Neural cell (in vitro differentiated cells): ENCODE results near the gene KIF6. TPM values are rescaled to one million over a fixed set of nuclear protein-coding genes. Genes with fewer than 3 reads are reported as not detected.

Experiments
- H2AFZ ChIP-seq: fragments of 200-600, 300-800 bp; sonication (generic), shearing (Covaris generic); 2 replicates; pipeline ENCODE4 v1.6.0; 2014; ENCODE audit warnings: low read depth, mild to moderate bottlenecking, antibody characterized with exemption, low read length, moderate library complexity
- H3F3A ChIP-seq: fragments of 200-600 bp; shearing (Covaris generic); 2 replicates; pipeline ENCODE4 v1.6.1; 2016; ENCODE audit warnings: mild to moderate bottlenecking, moderate library complexity, mixed read lengths, antibody characterized with exemption, low read length; ENCODE audit not compliant: insufficient read depth, poor library complexity, severe bottlenecking
- H3K27ac ChIP-seq: fragments of 200-600, 300-800 bp; sonication (generic), shearing (Covaris generic); 2 replicates; pipeline ENCODE4 v1.5.1; 2014; ENCODE audit warnings: mild to moderate bottlenecking, low read length, moderate library complexity
- H3K27me3 ChIP-seq: fragments of 300-800, 200-600 bp; sonication (generic), shearing (Covaris generic); 2 replicates; pipeline ENCODE4 v1.6.0; 2014; ENCODE audit warnings: mild to moderate bottlenecking, low read depth, low read length, moderate library complexity; ENCODE audit not compliant: insufficient read depth
- H3K36me3 ChIP-seq: fragments of 300-800, 200-600 bp; sonication (generic), shearing (Covaris generic); 2 replicates; pipeline ENCODE4 v1.5.1; 2014; ENCODE audit warnings: mild to moderate bottlenecking, antibody characterized with exemption, low read length, moderate library complexity; ENCODE audit not compliant: insufficient read depth
- H3K4me2 ChIP-seq: fragments of 300-800, 200-600 bp; sonication (generic), shearing (Covaris generic); 2 replicates; pipeline ENCODE4 v1.6.0; 2014; ENCODE audit warnings: mild to moderate bottlenecking, low read length
- H3K4me3 ChIP-seq: fragments of 300-800, 200-600 bp; sonication (generic), shearing (Covaris generic); 2 replicates; pipeline ENCODE4 v1.5.1; 2014; ENCODE audit warnings: mild to moderate bottlenecking, low read length, moderate library complexity
- H3K79me2 ChIP-seq: fragments of 200-600 bp; shearing (Covaris generic); replicated peaks from 2 replicates; pipeline ENCODE4 v1.6.0; 2014; ENCODE audit warnings: mild to moderate bottlenecking, low read length, moderate library complexity; ENCODE audit not compliant: insufficient read depth
- H3K9ac ChIP-seq: fragments of 300-800, 200-600 bp; sonication (generic), shearing (Covaris generic); 2 replicates; pipeline ENCODE4 v1.6.1; 2016; ENCODE audit warnings: mild to moderate bottlenecking, low read length, mixed read lengths
- H3K9me2 ChIP-seq: fragments of 200-600 bp; shearing (Covaris generic); 2 replicates; pipeline ENCODE4 v1.6.1; 2016; ENCODE audit warnings: mild to moderate bottlenecking, low read length, mixed read lengths; ENCODE audit not compliant: insufficient read depth
- H3K9me3 ChIP-seq: fragments of 200-600, 300-800 bp; sonication (generic), shearing (Covaris generic); 2 replicates; pipeline ENCODE4 v1.6.1; 2016; ENCODE audit warnings: mild to moderate bottlenecking, mixed run types, low read length, moderate library complexity, mixed read lengths
- H4K20me1 ChIP-seq: fragments of 200-600 bp; shearing (Covaris generic); 2 replicates; pipeline ENCODE4 v1.6.1; 2016; ENCODE audit warnings: mild to moderate bottlenecking, mixed run types; ENCODE audit not compliant: insufficient read depth
- EP300 ChIP-seq: fragments of 450-650 bp; conservative IDR thresholded peaks from 2 replicates; pipeline ENCODE4 v1.6.1; 2014; ENCODE audit warnings: antibody characterized with exemption, mild to moderate bottlenecking, moderate library complexity; ENCODE audit not compliant: poor library complexity, severe bottlenecking
- EZH2 ChIP-seq: fragments of 200-600, 300-800 bp; shearing (Covaris generic), sonication (generic); IDR thresholded peaks from 2 replicates; pipeline ENCODE4 v1.6.1; 2014; ENCODE audit warnings: antibody characterized with exemption, low read length, borderline replicate concordance, mild to moderate bottlenecking; ENCODE audit not compliant: insufficient read depth, poor library complexity, severe bottlenecking
- MXI1 ChIP-seq: fragments of 450-650 bp; conservative IDR thresholded peaks from 2 replicates; pipeline ENCODE4 v1.6.1; 2014; ENCODE audit warnings: antibody characterized with exemption, mild to moderate bottlenecking; ENCODE audit not compliant: poor library complexity, severe bottlenecking
- POLR2AphosphoS5 ChIP-seq: IDR thresholded peaks from 2 replicates; pipeline ENCODE4 v1.6.1; 2012
- RAD21 ChIP-seq: fragments of 450-650 bp; conservative IDR thresholded peaks from 2 replicates; pipeline ENCODE4 v1.6.1; 2014; ENCODE audit warnings: antibody characterized with exemption, mild to moderate bottlenecking, moderate library complexity
- SMC3 ChIP-seq: fragments of 450-650 bp; conservative IDR thresholded peaks from 2 replicates; pipeline ENCODE4 v1.6.1; 2014; ENCODE audit warnings: antibody characterized with exemption, mild to moderate bottlenecking, moderate library complexity; ENCODE audit not compliant: poor library complexity
- TAF1 ChIP-seq: IDR thresholded peaks from 2 replicates; pipeline ENCODE4 v1.6.1; 2012; ENCODE audit warnings: low read depth
- polyA plus RNA-seq: library from polyadenylated mRNA; depleted of rRNA; stranded (reverse); fragments of >200 nt; gene quantifications from 2 replicates; pipeline ENCODE4 v1.2.3, GENCODE V29; 2014
- TF ChIP-seq, protein P1 (sequence below): IDR thresholded peaks from 2 replicates; pipeline ENCODE4 v1.6.1; 2012; ENCODE audit warnings: borderline replicate concordance
- TF ChIP-seq, protein P2 (sequence below): fragments of 450-650 bp; IDR thresholded peaks from 2 replicates; pipeline ENCODE4 v1.5.1; 2014; ENCODE audit warnings: antibody characterized with exemption, mild to moderate bottlenecking, moderate library complexity; ENCODE audit not compliant: poor library complexity, severe bottlenecking

Gene KIF6
- polyA plus RNA-seq, 1 donor from 2014 or later = 2.1 TPM

DNA sequence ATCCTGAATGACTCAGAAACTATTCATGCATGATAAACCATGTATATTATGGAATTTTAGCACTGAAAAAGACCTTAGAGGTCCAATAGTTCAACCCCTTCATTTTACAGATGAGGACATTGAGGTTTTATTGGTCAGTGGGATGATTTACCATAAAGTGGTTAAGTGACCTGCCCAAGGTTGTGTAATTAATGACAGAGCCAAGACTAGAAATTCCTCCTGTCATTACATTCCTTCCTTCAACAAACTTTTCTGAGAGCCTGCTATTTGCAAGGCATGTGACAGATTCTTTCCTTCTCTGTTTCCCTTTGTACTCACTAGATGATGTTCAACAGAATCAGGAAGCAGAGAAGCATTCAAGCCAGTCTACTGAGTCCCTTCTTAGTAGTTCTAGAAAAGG, 232.0 kb downstream of the KIF6 start:
- Histone ChIP-seq H3K9ac (no peak overlapping the region), H3K4me3 (no peak overlapping the region), H3K27ac (no peak overlapping the region), H3K9me2 (no peaks in the 10 kb centered on the region), H3K79me2 (no peaks in the 10 kb centered on the region), H2AFZ (no peak overlapping the region), H3F3A (no peaks in the 10 kb centered on the region), H3K9me3 (no peaks in the 10 kb centered on the region), H3K4me2 (no peak overlapping the region), H3K36me3 (no peaks in the 10 kb centered on the region), H4K20me1 (no peaks in the 10 kb centered on the region), H3K27me3 (no peaks in the 10 kb centered on the region)
- TF ChIP-seq POLR2AphosphoS5 (no peak), SMC3 (no peak), MXI1 (no peak), TAF1 (no peak), EZH2 (no peak), EP300 (no peak), RAD21 (no peak)
- TF ChIP-seq, protein P1, sequence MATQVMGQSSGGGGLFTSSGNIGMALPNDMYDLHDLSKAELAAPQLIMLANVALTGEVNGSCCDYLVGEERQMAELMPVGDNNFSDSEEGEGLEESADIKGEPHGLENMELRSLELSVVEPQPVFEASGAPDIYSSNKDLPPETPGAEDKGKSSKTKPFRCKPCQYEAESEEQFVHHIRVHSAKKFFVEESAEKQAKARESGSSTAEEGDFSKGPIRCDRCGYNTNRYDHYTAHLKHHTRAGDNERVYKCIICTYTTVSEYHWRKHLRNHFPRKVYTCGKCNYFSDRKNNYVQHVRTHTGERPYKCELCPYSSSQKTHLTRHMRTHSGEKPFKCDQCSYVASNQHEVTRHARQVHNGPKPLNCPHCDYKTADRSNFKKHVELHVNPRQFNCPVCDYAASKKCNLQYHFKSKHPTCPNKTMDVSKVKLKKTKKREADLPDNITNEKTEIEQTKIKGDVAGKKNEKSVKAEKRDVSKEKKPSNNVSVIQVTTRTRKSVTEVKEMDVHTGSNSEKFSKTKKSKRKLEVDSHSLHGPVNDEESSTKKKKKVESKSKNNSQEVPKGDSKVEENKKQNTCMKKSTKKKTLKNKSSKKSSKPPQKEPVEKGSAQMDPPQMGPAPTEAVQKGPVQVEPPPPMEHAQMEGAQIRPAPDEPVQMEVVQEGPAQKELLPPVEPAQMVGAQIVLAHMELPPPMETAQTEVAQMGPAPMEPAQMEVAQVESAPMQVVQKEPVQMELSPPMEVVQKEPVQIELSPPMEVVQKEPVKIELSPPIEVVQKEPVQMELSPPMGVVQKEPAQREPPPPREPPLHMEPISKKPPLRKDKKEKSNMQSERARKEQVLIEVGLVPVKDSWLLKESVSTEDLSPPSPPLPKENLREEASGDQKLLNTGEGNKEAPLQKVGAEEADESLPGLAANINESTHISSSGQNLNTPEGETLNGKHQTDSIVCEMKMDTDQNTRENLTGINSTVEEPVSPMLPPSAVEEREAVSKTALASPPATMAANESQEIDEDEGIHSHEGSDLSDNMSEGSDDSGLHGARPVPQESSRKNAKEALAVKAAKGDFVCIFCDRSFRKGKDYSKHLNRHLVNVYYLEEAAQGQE = no peak
- TF ChIP-seq, protein P2, sequence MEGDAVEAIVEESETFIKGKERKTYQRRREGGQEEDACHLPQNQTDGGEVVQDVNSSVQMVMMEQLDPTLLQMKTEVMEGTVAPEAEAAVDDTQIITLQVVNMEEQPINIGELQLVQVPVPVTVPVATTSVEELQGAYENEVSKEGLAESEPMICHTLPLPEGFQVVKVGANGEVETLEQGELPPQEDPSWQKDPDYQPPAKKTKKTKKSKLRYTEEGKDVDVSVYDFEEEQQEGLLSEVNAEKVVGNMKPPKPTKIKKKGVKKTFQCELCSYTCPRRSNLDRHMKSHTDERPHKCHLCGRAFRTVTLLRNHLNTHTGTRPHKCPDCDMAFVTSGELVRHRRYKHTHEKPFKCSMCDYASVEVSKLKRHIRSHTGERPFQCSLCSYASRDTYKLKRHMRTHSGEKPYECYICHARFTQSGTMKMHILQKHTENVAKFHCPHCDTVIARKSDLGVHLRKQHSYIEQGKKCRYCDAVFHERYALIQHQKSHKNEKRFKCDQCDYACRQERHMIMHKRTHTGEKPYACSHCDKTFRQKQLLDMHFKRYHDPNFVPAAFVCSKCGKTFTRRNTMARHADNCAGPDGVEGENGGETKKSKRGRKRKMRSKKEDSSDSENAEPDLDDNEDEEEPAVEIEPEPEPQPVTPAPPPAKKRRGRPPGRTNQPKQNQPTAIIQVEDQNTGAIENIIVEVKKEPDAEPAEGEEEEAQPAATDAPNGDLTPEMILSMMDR = no peak

DNA sequence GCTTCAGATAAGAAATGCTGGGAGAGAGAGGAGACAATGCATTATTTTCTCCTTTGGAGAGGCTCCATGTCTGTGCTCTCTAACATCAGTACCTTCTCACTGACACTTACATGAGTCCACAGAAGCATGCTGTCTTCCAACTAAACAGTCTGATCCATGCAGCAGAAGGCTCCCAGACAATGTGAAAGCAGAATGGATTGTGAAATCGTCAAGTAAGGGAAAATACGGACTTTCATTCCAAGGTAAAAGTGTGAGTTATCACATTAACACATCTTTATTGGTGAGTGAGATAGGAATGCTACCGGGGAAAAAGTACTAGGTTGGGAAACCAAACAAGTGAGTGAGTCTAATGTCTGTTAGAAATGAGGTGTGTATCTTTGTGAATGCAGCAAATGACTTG, 235.1 kb downstream of the KIF6 start:
- H3K36me3 ChIP-seq = no peaks in the 10 kb centered on the region
- H3K79me2 ChIP-seq = no peaks in the 10 kb centered on the region
- TF ChIP-seq RAD21 (no peak), POLR2AphosphoS5 (no peak), MXI1 (no peak)
- TF ChIP-seq, protein P1 = peak; percentile 32
- H3K4me3 ChIP-seq = no peak overlapping the region
- H3F3A ChIP-seq = no peaks in the 10 kb centered on the region
- H3K9me3 ChIP-seq = no peaks in the 10 kb centered on the region
- H2AFZ ChIP-seq = no peak overlapping the region
- H4K20me1 ChIP-seq = no peaks in the 10 kb centered on the region
- no peaks in the 10 kb centered on the region for H3K9me2 ChIP-seq
- peak overlapping the region; percentile 28 for H3K27ac ChIP-seq
- no peak overlapping the region for H3K9ac ChIP-seq
- H3K4me2 ChIP-seq = no peak overlapping the region
- no peaks in the 10 kb centered on the region for H3K27me3 ChIP-seq
